Neuronal stem cell (in vitro differentiated cells): ENCODE measurements around the gene JAG2.
A peak's percentile ranks its signal among the peaks of the same experiment; 100 is the strongest.

ENCODE experiments used
- DNase-seq: peaks from one replicate; pipeline ENCODE4 v3.0.0-alpha.2; 2013; ENCODE audit warnings: low spot score
- H2AFZ ChIP-seq: one replicate; pipeline ENCODE4 v1.6.1; 2013; ENCODE audit warnings: mild to moderate bottlenecking, low read length, inconsistent platforms
- H2AK5ac ChIP-seq: 2 replicates; pipeline ENCODE4 v1.6.1; 2013; ENCODE audit warnings: low read depth, mild to moderate bottlenecking, inconsistent platforms, low read length, moderate library complexity, mixed read lengths
- H2BK120ac ChIP-seq: 2 replicates; pipeline ENCODE4 v1.6.1; 2013; ENCODE audit warnings: low read depth, mild to moderate bottlenecking, inconsistent platforms, low read length, moderate library complexity, mixed read lengths
- H2BK12ac ChIP-seq: one replicate; pipeline ENCODE4 v1.6.1; 2013; ENCODE audit warnings: low read length, inconsistent platforms
- H2BK15ac ChIP-seq: 2 replicates; pipeline ENCODE4 v1.6.1; 2013; ENCODE audit warnings: mild to moderate bottlenecking, low read length, inconsistent platforms, mixed read lengths
- H2BK5ac ChIP-seq: one replicate; pipeline ENCODE4 v1.6.1; 2013; ENCODE audit warnings: inconsistent platforms, mild to moderate bottlenecking, low read length, moderate library complexity
- H3K14ac ChIP-seq: one replicate; pipeline ENCODE4 v1.6.1; 2013; ENCODE audit warnings: low read length, inconsistent platforms
- H3K18ac ChIP-seq: 2 replicates; pipeline ENCODE4 v1.6.1; 2013; ENCODE audit warnings: low read length, inconsistent platforms
- H3K23ac ChIP-seq: 2 replicates; pipeline ENCODE4 v1.6.1; 2013; ENCODE audit warnings: low read depth, mild to moderate bottlenecking, mixed read lengths, low read length, inconsistent platforms; ENCODE audit not compliant: poor library complexity
- H3K27ac ChIP-seq: replicated peaks from 3 replicates; pipeline ENCODE4 v1.5.1; 2013; ENCODE audit warnings: low read length, inconsistent platforms
- H3K27me3 ChIP-seq, 3 experiments: 2 replicates each; pipeline ENCODE4 v1.6.1; 2013; ENCODE audit warnings: low read length in 3 of 3, mild to moderate bottlenecking in 2 of 3, inconsistent platforms in 1 of 3, low read depth in 1 of 3, mixed read lengths in 1 of 3, moderate library complexity in 1 of 3; ENCODE audit not compliant: control insufficient read depth in 3 of 3, insufficient read depth in 3 of 3
- H3K36me3 ChIP-seq, 2 donors: replicated peaks in 1 of 2; 2 replicates each; pipeline ENCODE4 v1.6.1; 2013; ENCODE audit warnings: low read length in 2 of 2; ENCODE audit not compliant: control insufficient read depth in 2 of 2, insufficient read depth in 2 of 2
- H3K4ac ChIP-seq: 2 replicates; pipeline ENCODE4 v1.6.1; 2013; ENCODE audit warnings: inconsistent platforms, mild to moderate bottlenecking, low read length, moderate library complexity
- H3K4me1 ChIP-seq, 2 donors: 1 replicate in 1 of 2; 2 replicates in 1 of 2; pipeline ENCODE4 v1.6.1; 2013; ENCODE audit warnings: low read length in 2 of 2, low read depth in 1 of 2; ENCODE audit not compliant: control insufficient read depth in 2 of 2, insufficient read depth in 1 of 2
- H3K4me2 ChIP-seq: one replicate; pipeline ENCODE4 v1.6.1; 2013; ENCODE audit warnings: mild to moderate bottlenecking, low read length, inconsistent platforms; ENCODE audit not compliant: insufficient read depth, poor library complexity, severe bottlenecking
- H3K4me3 ChIP-seq, 2 donors: 2 replicates each; pipeline ENCODE4 v1.5.1; 2013; ENCODE audit warnings: low read length in 2 of 2, mild to moderate bottlenecking in 2 of 2, inconsistent platforms in 1 of 2, moderate library complexity in 1 of 2
- H3K79me1 ChIP-seq: one replicate; pipeline ENCODE4 v1.6.1; 2013; ENCODE audit warnings: low read depth, mild to moderate bottlenecking, inconsistent platforms, low read length, moderate library complexity
- H3K9ac ChIP-seq: one replicate; pipeline ENCODE4 v1.6.1; 2013; ENCODE audit warnings: mild to moderate bottlenecking, low read depth, low read length, inconsistent platforms; ENCODE audit not compliant: poor library complexity
- H3K9me3 ChIP-seq, 2 donors: replicated peaks in 1 of 2; 2 replicates each; pipeline versions ENCODE3 to v1.6.1; 2013; ENCODE audit warnings: low read length in 2 of 2, mild to moderate bottlenecking in 2 of 2, inconsistent platforms in 1 of 2, low read depth in 1 of 2, mixed read lengths in 1 of 2, moderate library complexity in 1 of 2; ENCODE audit not compliant: control insufficient read depth in 2 of 2, insufficient read depth in 1 of 2
- H4K8ac ChIP-seq: one replicate; pipeline ENCODE4 v1.6.1; 2013; ENCODE audit warnings: low read depth, mild to moderate bottlenecking, inconsistent platforms, low read length, moderate library complexity
- H4K91ac ChIP-seq: one replicate; pipeline ENCODE4 v1.6.1; 2013; ENCODE audit warnings: low read length, low read depth, mild to moderate bottlenecking, inconsistent platforms; ENCODE audit not compliant: poor library complexity
- WGBS, 2 donors: extraction: QIAGEN DNeasy Blood & Tissue Kit; methylation state at CpG; one replicate each; pipeline ENCODE4 v1.1.7; 2013; ENCODE audit warnings: missing lambda C conversion rate in 2 of 2, mixed read lengths in 1 of 2; ENCODE audit not compliant: insufficient read length in 2 of 2, insufficient replicate concordance in 1 of 2; ENCODE audit errors: extremely low coverage in 2 of 2; 5-methylcytosine and 5-hydroxymethylcytosine counted together

Gene JAG2

DNA sequence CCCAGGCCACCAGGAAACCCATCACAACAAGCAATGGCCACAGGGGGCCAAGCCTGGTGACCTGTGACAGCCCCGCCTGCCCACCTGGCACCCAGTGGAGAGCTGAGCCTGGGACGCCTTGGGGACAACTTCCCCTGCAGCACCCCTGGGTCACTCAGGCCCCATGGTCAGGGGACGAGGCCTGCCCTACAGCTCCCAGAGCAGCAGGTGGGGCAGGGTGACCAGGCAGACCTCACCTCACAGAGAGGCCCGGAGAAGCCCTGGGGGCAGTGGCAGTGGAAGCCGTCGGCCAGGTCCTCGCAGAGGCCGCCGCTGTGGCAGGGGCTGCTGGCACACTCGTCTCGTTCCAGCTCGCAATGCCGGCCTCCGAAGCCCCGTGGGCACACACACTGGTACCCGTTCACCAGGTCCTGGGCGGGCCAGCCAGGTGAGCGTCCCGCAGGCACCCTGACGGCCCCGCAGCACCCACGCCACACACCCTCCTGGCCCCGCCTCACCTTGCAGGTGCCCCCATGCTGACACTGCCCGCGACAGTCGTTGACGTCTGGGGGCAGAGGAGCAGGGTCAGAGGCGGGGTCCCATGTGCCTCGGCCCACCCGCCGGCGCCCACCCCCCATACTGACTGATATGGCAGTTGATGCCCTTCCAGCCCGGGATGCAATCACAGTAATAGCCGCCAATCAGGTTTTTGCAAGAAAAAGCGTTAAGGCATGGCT, 18.1 kb downstream of the JAG2 start:
- Histone ChIP-seq H3K79me1 (peaks cover 4% of the 10 kb centered on the region), H3K27me3 (no peaks in the 10 kb centered on the region), H3K4me1 (no peaks in the 10 kb centered on the region), H3K4me3 (no peak overlapping the region), H4K91ac (no peak overlapping the region), H3K23ac (peak overlapping the region; percentile 43), H3K4ac (no peak overlapping the region), H3K4me2 (no peak overlapping the region), H2AK5ac (no peak overlapping the region), H2BK120ac (no peak overlapping the region), H2BK12ac (no peak overlapping the region), H3K14ac (peak overlapping the region; percentile 56), H2AFZ (no peak overlapping the region), H4K8ac (peak overlapping the region; percentile 23), H3K27ac (no peak overlapping the region), H2BK15ac (no peak overlapping the region), H3K9ac (no peak overlapping the region), H2BK5ac (peak overlapping the region; percentile 75), H3K18ac (no peak overlapping the region), H3K9me3 (no peaks in the 10 kb centered on the region), H3K36me3 (no peaks in the 10 kb centered on the region)
- WGBS, 2 donors: no CpG with 5 or more reads among the region's 35 CpGs
- DNase-seq: no peak

GRCh38 chr14:105150026-105150367, 18.6 kb downstream of the JAG2 start:
- H3K9ac ChIP-seq: no peak overlapping the region
- no peak overlapping the region for H2BK15ac ChIP-seq
- peaks cover 4% of the 10 kb centered on the region for H3K79me1 ChIP-seq
- no peaks in the 10 kb centered on the region for H3K27me3 ChIP-seq
- H3K36me3 ChIP-seq: no peaks in the 10 kb centered on the region
- no peak overlapping the region for H2BK120ac ChIP-seq
- H4K91ac ChIP-seq: no peak overlapping the region
- H3K23ac ChIP-seq: peak overlapping the region; percentile 43
- peak overlapping the region; percentile 23 for H4K8ac ChIP-seq
- H3K27ac ChIP-seq: no peak overlapping the region
- H3K4me1 ChIP-seq: no peaks in the 10 kb centered on the region
- H2BK5ac ChIP-seq: peak overlapping the region; percentile 75
- no peak overlapping the region for H3K14ac ChIP-seq
- H3K18ac ChIP-seq: no peak overlapping the region
- H3K9me3 ChIP-seq: no peaks in the 10 kb centered on the region
- H2AFZ ChIP-seq: no peak overlapping the region
- H2AK5ac ChIP-seq: no peak overlapping the region
- no peak overlapping the region for H2BK12ac ChIP-seq
- no peak overlapping the region for H3K4ac ChIP-seq
- no peak overlapping the region for H3K4me2 ChIP-seq
- no peak overlapping the region for H3K4me3 ChIP-seq
- no CpG with 5 or more reads among the region's 4 CpGs for WGBS, 2 donors
- no peak for DNase-seq

- Histone ChIP-seq H3K9me3 (no peaks in the 10 kb centered on the region), H2BK120ac (no peak overlapping the region), H2AFZ (no peak overlapping the region), H3K23ac (no peak overlapping the region), H3K27ac (no peak overlapping the region), H3K4me3 (no peak overlapping the region), H3K4ac (no peak overlapping the region), H2BK15ac (no peak overlapping the region), H3K27me3 (no peaks in the 10 kb centered on the region), H3K79me1 (peaks cover 4% of the 10 kb centered on the region), H3K36me3 (no peaks in the 10 kb centered on the region), H3K9ac (no peak overlapping the region), H3K18ac (no peak overlapping the region), H3K4me1 (no peaks in the 10 kb centered on the region), H4K91ac (no peak overlapping the region), H3K4me2 (no peak overlapping the region), H2AK5ac (peak overlapping the region; percentile 43), H2BK5ac (no peak overlapping the region), H2BK12ac (no peak overlapping the region), H4K8ac (no peak overlapping the region), H3K14ac (peak overlapping the region; percentile 89)
- no peak for DNase-seq
- WGBS, 2 donors: no CpG with 5 or more reads among the region's 18 CpGs
Measured at GRCh38 chr14:105149146-105149781, 19.3 kb downstream of the JAG2 start.

- Histone ChIP-seq H2AFZ (no peak overlapping the region), H2BK12ac (peak overlapping the region; percentile 10), H4K91ac (no peak overlapping the region), H3K4ac (no peak overlapping the region), H3K23ac (peak overlapping the region; percentile 12), H3K9me3 (no peaks in the 10 kb centered on the region), H2AK5ac (no peak overlapping the region), H3K4me3 (no peak overlapping the region), H2BK15ac (no peak overlapping the region), H3K79me1 (peaks cover 4% of the 10 kb centered on the region), H3K4me2 (no peak overlapping the region), H2BK5ac (no peak overlapping the region), H3K9ac (peak overlapping the region; percentile 44), H3K36me3 (no peaks in the 10 kb centered on the region), H3K14ac (peak overlapping the region; percentile 98), H3K27me3 (no peaks in the 10 kb centered on the region), H4K8ac (no peak overlapping the region), H3K18ac (no peak overlapping the region), H3K4me1 (no peaks in the 10 kb centered on the region), H2BK120ac (no peak overlapping the region), H3K27ac (no peak overlapping the region)
- no peak for DNase-seq
- WGBS, 2 donors: no CpG with 5 or more reads among the region's 27 CpGs
Measured at GRCh38 chr14:105148604-105149145, 19.9 kb downstream of the JAG2 start.
